Loucy (cell line): ENCODE results near the gene ELMO1.

Source experiments
- EZH2phosphoT487 ChIP-seq: fragments of 200-600 bp; IDR thresholded peaks from 2 replicates; pipeline ENCODE4 v1.6.1; 2018; ENCODE audit warnings: antibody characterized with exemption, mild to moderate bottlenecking, moderate library complexity, borderline replicate concordance
- TF ChIP-seq, protein P1 (sequence below): fragments of 200-600 bp; sonication (generic); conservative IDR thresholded peaks from 2 replicates; pipeline ENCODE4 v1.5.1; 2014; ENCODE audit warnings: mild to moderate bottlenecking, antibody characterized with exemption, low read length

DNA sequence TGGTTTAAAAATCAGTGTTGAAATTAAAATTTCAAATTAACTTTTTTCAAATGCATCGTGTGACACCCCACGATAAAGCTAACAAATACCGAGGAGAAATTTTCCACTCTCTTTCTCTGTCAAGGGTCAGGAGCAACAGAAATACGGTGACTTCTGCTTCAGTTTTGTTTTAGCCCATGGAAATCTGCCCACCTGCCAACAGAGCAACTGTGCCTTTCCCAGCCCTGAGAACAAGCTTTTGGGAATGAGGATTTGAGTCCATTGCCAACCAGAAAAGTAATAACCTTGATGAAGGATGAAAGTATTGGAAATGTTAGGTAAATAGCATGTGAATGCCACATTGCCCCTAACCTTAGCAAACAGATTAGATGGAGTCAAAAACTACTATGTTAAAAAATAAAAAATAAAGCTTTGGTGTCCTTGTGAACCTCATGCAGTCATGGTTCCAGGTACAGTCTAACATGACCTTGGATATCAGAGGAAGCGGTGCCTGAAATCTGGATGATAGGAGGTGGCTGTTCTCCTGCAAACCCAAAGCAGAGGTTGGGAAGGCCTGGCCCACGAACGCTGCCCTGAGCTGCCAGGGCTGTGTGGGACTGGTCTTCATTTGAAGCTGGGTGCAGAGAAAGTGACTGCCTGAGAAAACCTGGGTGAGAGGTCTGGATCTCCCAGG is 296.8 kb downstream of the ELMO1 start:
- TF ChIP-seq, protein P1, sequence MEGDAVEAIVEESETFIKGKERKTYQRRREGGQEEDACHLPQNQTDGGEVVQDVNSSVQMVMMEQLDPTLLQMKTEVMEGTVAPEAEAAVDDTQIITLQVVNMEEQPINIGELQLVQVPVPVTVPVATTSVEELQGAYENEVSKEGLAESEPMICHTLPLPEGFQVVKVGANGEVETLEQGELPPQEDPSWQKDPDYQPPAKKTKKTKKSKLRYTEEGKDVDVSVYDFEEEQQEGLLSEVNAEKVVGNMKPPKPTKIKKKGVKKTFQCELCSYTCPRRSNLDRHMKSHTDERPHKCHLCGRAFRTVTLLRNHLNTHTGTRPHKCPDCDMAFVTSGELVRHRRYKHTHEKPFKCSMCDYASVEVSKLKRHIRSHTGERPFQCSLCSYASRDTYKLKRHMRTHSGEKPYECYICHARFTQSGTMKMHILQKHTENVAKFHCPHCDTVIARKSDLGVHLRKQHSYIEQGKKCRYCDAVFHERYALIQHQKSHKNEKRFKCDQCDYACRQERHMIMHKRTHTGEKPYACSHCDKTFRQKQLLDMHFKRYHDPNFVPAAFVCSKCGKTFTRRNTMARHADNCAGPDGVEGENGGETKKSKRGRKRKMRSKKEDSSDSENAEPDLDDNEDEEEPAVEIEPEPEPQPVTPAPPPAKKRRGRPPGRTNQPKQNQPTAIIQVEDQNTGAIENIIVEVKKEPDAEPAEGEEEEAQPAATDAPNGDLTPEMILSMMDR, result no peak
- no peak for TF ChIP-seq EZH2phosphoT487
